Panc1 (cell line): ENCODE data around the gene NEO1. TPM values are rescaled to one million over a fixed set of nuclear protein-coding genes. Genes with fewer than 3 reads are reported as not detected.

Experiments used
- ATAC-seq: fragments of 200-7000 bp; cut with Tn5 transposase; 2 replicates; pipeline ENCODE4 v1.9.1; 2020; ENCODE audit warnings: mild to moderate bottlenecking, moderate library complexity
- BruUV-seq: library from RNA; stranded (reverse); fragments of 400-500 nt; replicated peaks from 2 replicates; lab custom pipeline; 2021; lab: Mats Ljungman, UMichigan
- CTCF ChIA-PET: fragments of 300-600 bp; sonication (Branson Sonifier 250); formaldehyde crosslinking; loops from one replicate; lab custom pipeline; 2022; ENCODE audit warnings: antibody characterized with exemption; lab: Charles Lee
- POLR2A ChIA-PET: fragments of 300-600 bp; sonication (Branson Sonifier 250); formaldehyde crosslinking; loops from one replicate; lab custom pipeline; 2022; ENCODE audit warnings: antibody characterized with exemption; lab: Charles Lee
- DNase-seq: peaks from one replicate; pipeline ENCODE4 v3.0.0-alpha.2; 2010; ENCODE audit warnings: low read depth, low spot score
- H3K27ac ChIP-seq: 2 replicates; pipeline ENCODE4 v1.5.1; 2011; ENCODE audit warnings: mild to moderate bottlenecking, low read length, inconsistent platforms
- H3K27me3 ChIP-seq: fragments of 200-500 bp; sonication (Bioruptor generic); 2 replicates; pipeline ENCODE4 v1.6.0; 2014; ENCODE audit warnings: low read length, inconsistent platforms; ENCODE audit not compliant: control insufficient read depth, insufficient read depth
- H3K36me3 ChIP-seq: fragments of 200-500 bp; sonication (Bioruptor generic); 2 replicates; pipeline ENCODE4 v1.5.1; 2014; ENCODE audit warnings: inconsistent platforms, mild to moderate bottlenecking, low read length, moderate library complexity; ENCODE audit not compliant: control insufficient read depth, insufficient read depth
- H3K4me1 ChIP-seq: 2 replicates; pipeline ENCODE4 v1.5.1; 2011; ENCODE audit warnings: inconsistent platforms, mild to moderate bottlenecking, low read length, moderate library complexity; ENCODE audit not compliant: control insufficient read depth, insufficient read depth
- H3K4me3 ChIP-seq, 2 experiments: 2 replicates each; pipeline ENCODE4 v1.5.1; 2011 to 2012; ENCODE audit warnings: low read depth in 2 of 2, low read length in 2 of 2, mild to moderate bottlenecking in 2 of 2, inconsistent platforms in 1 of 2, moderate library complexity in 1 of 2
- H3K9me3 ChIP-seq: fragments of 200-500 bp; sonication (Bioruptor generic); 2 replicates; pipeline ENCODE4 v1.5.1; 2014; ENCODE audit warnings: low read depth, mild to moderate bottlenecking, inconsistent platforms, low read length, moderate library complexity; ENCODE audit not compliant: control insufficient read depth, insufficient read depth
- CTCF ChIP-seq: fragments of 450-650 bp; IDR thresholded peaks from 2 replicates; pipeline ENCODE4 v1.5.1; 2017; ENCODE audit warnings: mild to moderate bottlenecking
- POLR2AphosphoS5 ChIP-seq: IDR thresholded peaks from 2 replicates; pipeline ENCODE4 v1.6.1; 2012; ENCODE audit warnings: mild to moderate bottlenecking, low read depth, low read length, moderate library complexity
- REST ChIP-seq, 2 experiments: IDR thresholded peaks; 2 replicates each; pipeline ENCODE4 v1.6.1; 2011 to 2012; ENCODE audit warnings: low read depth in 2 of 2, control low read depth in 1 of 2, low read length in 1 of 2, mild to moderate bottlenecking in 1 of 2, moderate library complexity in 1 of 2; ENCODE audit not compliant: insufficient read depth in 1 of 2
- SIN3A ChIP-seq: IDR thresholded peaks from 2 replicates; pipeline ENCODE4 v1.6.1; 2012; ENCODE audit warnings: low read depth, mild to moderate bottlenecking, low read length, moderate library complexity, borderline replicate concordance; ENCODE audit not compliant: insufficient read depth
- TCF7L2 ChIP-seq: IDR thresholded peaks from 2 replicates; pipeline ENCODE4 v1.6.1; 2011; ENCODE audit warnings: mild to moderate bottlenecking, low read depth, low read length, inconsistent platforms
- in situ Hi-C: cut with HindIII; loops from 2 replicates; pipeline ENCODE4 v1.10.0; 2016; ENCODE audit warnings: low sequenced_read_pairs, low pct_unique_long_range_greater_than_20kb
- intact Hi-C: fragments of 100-400 bp; cut with micrococcal nuclease; formaldehyde crosslinking; loops from one replicate; pipeline ENCODE4 v1.10.0; 2022; ENCODE audit not compliant: unreplicated experiment
- total RNA-seq: library from RNA; stranded (reverse); gene quantifications from one replicate; pipeline ENCODE4 v1.2.1, GENCODE V29; 2021; ENCODE audit not compliant: unreplicated experiment

The NEO1 gene
- total RNA-seq, 1 experiment from 2014 or later, result 7.5 TPM

- ATAC-seq, result no peak
- intact Hi-C loops (no loop called here), in situ Hi-C loops (no loop called here)
- H3K4me1 ChIP-seq, result peaks cover 5% of the 10 kb centered on the region
- no peak for DNase-seq
- peaks cover 33% of the 10 kb centered on the region for H3K27me3 ChIP-seq
- no peak overlapping the region for H3K4me3 ChIP-seq
- H3K36me3 ChIP-seq, result peaks cover 3% of the 10 kb centered on the region; the same call in 1 of the 2 replicates
- no peak overlapping the region for H3K27ac ChIP-seq
- ChIA-PET CTCF (no interaction called here), POLR2A (no interaction called here)
- BruUV-seq, result no TSS peak
- TF ChIP-seq TCF7L2 (no peak), REST (IDR thresholded peaks at IDR 0.05; ENCODE audit: insufficient read depth in 1 of 2, low read depth in 2 of 2, low read length in 1 of 2) (no peak), CTCF (no peak), SIN3A (no peak), POLR2AphosphoS5 (no peak)
- H3K9me3 ChIP-seq, result no peaks in the 10 kb centered on the region
These were observed 4.4 kb upstream of the NEO1 start for GRCh38 chr15:73047882-73048281.

- in situ Hi-C loops (no loop called here), intact Hi-C loops (no loop called here)
- Histone ChIP-seq H3K27ac (no peak overlapping the region), H3K27me3 (peaks cover 42% of the 10 kb centered on the region), H3K4me3 (no peak overlapping the region), H3K4me1 (peaks cover 11% of the 10 kb centered on the region), H3K9me3 (no peaks in the 10 kb centered on the region), H3K36me3 (peaks cover 3% of the 10 kb centered on the region; the same call in 1 of the 2 replicates)
- ChIA-PET CTCF (no interaction called here), POLR2A (no interaction called here)
- TF ChIP-seq SIN3A (no peak), POLR2AphosphoS5 (no peak), TCF7L2 (no peak), CTCF (no peak), REST (IDR thresholded peaks at IDR 0.05; ENCODE audit: insufficient read depth in 1 of 2, low read depth in 2 of 2, low read length in 1 of 2) (no peak)
- no peak for DNase-seq
- no TSS peak for BruUV-seq
- ATAC-seq, result no peak
These were observed 3.5 kb upstream of the NEO1 start for GRCh38 chr15:73048624-73049295.
